ENCODE data around the gene KCP. TPM values are rescaled to one million over a fixed set of nuclear protein-coding genes. Genes with fewer than 3 reads are reported as not detected.

The KCP gene
- total and polyA plus RNA-seq, 2 experiments from 2014 or later: 0.76 to 1.1 TPM

GRCh38 chr7:128895320-128895719, 15.2 kb downstream of the KCP start:
- no peaks in the 10 kb centered on the region for H4K20me1 ChIP-seq (replicated peaks; ENCODE audit: insufficient read depth)
- 0 out of 2 replicates have a peak, but pooled peaks cover 7% of the 10 kb centered on the region for H3K36me3 ChIP-seq (ENCODE audit: insufficient read depth)
- no peak overlapping the region for H3K4me3 Mint-ChIP-seq
- no peak overlapping the region for H3K4me3 ChIP-seq
- H3K27me3 ChIP-seq (ENCODE audit: insufficient read depth): peaks cover under 1% of the 10 kb centered on the region; the same call in 1 of the 2 replicates
- no peaks in the 10 kb centered on the region for H3F3A ChIP-seq (replicated peaks; ENCODE audit: low read depth)
- no peaks in the 10 kb centered on the region for H3K4me1 ChIP-seq (ENCODE audit: insufficient read depth)
- H3K4me1 Mint-ChIP-seq: no peaks in the 10 kb centered on the region
- no peak for TF ChIP-seq ETS1 (IDR thresholded peaks at IDR 0.05)
- no peak for TF ChIP-seq POLR2AphosphoS5 (IDR thresholded peaks at IDR 0.05; ENCODE audit: low read depth)
- no peak for TF ChIP-seq CTCF (conservative IDR thresholded peaks at IDR 0.05; ENCODE audit: low read depth in 2 of 2)
- TF ChIP-seq ZNF331 (CRISPR knock-in tag; IDR thresholded peaks at IDR 0.05; ENCODE audit: low read depth): no peak
- TF ChIP-seq REST (IDR thresholded peaks at IDR 0.05; ENCODE audit: unreplicated experiment): no peak
- TF ChIP-seq EZH2phosphoT487 (IDR thresholded peaks at IDR 0.05; ENCODE audit: unreplicated experiment): no peak
- no peak for TF ChIP-seq STAT1 (IDR thresholded peaks at IDR 0.05; ENCODE audit: unreplicated experiment)
- TF ChIP-seq NANOG (IDR thresholded peaks at IDR 0.05; ENCODE audit: borderline replicate concordance): no peak
- no peak for TF ChIP-seq CREB1 (CRISPR knock-in tag; IDR thresholded peaks at IDR 0.05; ENCODE audit: low read depth)
- TF ChIP-seq ZNF114 (CRISPR knock-in tag; IDR thresholded peaks at IDR 0.05): no peak
- no peak for TF ChIP-seq ZNF462 (CRISPR knock-in tag; IDR thresholded peaks at IDR 0.05)
- TF ChIP-seq EZH2 (IDR thresholded peaks at IDR 0.05; ENCODE audit: low read depth, unreplicated experiment): no peak
- TF ChIP-seq JUNB (IDR thresholded peaks at IDR 0.05; ENCODE audit: unreplicated experiment): no peak
- no peak overlapping the region for H3K4me2 ChIP-seq
- H3K27me3 Mint-ChIP-seq (ENCODE audit: insufficient read depth, low read depth, poor library complexity): peaks cover 4% of the 10 kb centered on the region
- H3K36me3 Mint-ChIP-seq (ENCODE audit: low read depth): peaks cover 4% of the 10 kb centered on the region
- 0 out of 2 replicates have a peak, but pooled peaks cover 2% of the 10 kb centered on the region for H3K9me2 ChIP-seq (ENCODE audit: insufficient read depth)
- ATAC-seq (no peak), DNase-seq (ENCODE audit: low spot score) (no peak)
- no peaks in the 10 kb centered on the region for H3K79me2 ChIP-seq (replicated peaks; ENCODE audit: insufficient read depth)
- peaks cover 7% of the 10 kb centered on the region; the same call in 2 of the 3 replicates for H3K9me3 Mint-ChIP-seq
- no peak overlapping the region for H3K27ac Mint-ChIP-seq
- no peak overlapping the region for H2AFZ ChIP-seq
- H3K27ac ChIP-seq (ENCODE audit: low read depth): no peak overlapping the region
